Measurements from ENCODE around the gene NCK2. TPM values are rescaled to one million over a fixed set of nuclear protein-coding genes. Genes with fewer than 3 reads are reported as not detected.

The NCK2 gene
- total RNA-seq, 1 experiment from 2014 or later, result 21.6 TPM

DNA sequence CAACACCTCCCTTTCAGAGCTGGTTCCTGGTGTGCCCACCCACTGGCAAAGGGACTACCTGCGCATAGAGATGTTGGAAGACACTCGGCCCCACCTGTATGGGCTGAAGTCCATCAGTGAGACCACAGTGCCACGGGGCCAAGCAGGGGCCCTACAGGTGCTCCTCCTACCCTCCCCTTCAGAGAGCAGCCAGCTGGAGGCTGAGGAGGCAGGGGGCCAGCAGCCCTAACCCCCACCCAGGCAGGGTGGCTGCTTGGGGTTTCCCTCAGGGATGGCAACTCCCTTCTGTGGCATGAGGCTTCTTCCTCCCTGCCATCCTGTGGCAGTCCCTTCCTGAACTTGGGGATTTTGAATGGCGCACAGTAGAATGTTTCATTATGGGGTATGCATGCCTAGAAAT is 125.3 kb downstream of the NCK2 start:
- Histone ChIP-seq H3K4me3 (ENCODE audit: low read depth, low read length, poor library complexity, severe bottlenecking) (no peak overlapping the region), H3K27me3 (replicated peaks; ENCODE audit: insufficient read depth, low read depth, low read length, poor library complexity) (no peaks in the 10 kb centered on the region), H3K4me1 (ENCODE audit: insufficient read depth, low read length, poor library complexity, severe bottlenecking) (no peaks in the 10 kb centered on the region), H3K9me3 (ENCODE audit: low read depth, low read length, poor library complexity, severe bottlenecking) (no peaks in the 10 kb centered on the region), H3K36me3 (ENCODE audit: insufficient read depth, low read length, poor library complexity, severe bottlenecking) (no peaks in the 10 kb centered on the region), H3K27ac (ENCODE audit: low read depth, low read length, poor library complexity, severe bottlenecking) (no peak overlapping the region)
- no peak for DNase-seq (ENCODE audit: low spot score)
- intact Hi-C loops (cut with micrococcal nuclease; ENCODE audit: unreplicated experiment), result no loop called here
- CTCF ChIA-PET, result no interaction called here
- POLR2A ChIA-PET (ENCODE audit: low non-redundant PET), result no interaction called here
- no peak for TF ChIP-seq EZH2 (IDR thresholded peaks at IDR 0.05; ENCODE audit: borderline replicate concordance, low read depth, low read length, poor library complexity, severe bottlenecking)
- TF ChIP-seq, protein P1, sequence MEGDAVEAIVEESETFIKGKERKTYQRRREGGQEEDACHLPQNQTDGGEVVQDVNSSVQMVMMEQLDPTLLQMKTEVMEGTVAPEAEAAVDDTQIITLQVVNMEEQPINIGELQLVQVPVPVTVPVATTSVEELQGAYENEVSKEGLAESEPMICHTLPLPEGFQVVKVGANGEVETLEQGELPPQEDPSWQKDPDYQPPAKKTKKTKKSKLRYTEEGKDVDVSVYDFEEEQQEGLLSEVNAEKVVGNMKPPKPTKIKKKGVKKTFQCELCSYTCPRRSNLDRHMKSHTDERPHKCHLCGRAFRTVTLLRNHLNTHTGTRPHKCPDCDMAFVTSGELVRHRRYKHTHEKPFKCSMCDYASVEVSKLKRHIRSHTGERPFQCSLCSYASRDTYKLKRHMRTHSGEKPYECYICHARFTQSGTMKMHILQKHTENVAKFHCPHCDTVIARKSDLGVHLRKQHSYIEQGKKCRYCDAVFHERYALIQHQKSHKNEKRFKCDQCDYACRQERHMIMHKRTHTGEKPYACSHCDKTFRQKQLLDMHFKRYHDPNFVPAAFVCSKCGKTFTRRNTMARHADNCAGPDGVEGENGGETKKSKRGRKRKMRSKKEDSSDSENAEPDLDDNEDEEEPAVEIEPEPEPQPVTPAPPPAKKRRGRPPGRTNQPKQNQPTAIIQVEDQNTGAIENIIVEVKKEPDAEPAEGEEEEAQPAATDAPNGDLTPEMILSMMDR (conservative IDR thresholded peaks at IDR 0.05; ENCODE audit: low read depth, low read length), result no peak
- BruUV-seq (replicated peaks), result no TSS peak

DNA sequence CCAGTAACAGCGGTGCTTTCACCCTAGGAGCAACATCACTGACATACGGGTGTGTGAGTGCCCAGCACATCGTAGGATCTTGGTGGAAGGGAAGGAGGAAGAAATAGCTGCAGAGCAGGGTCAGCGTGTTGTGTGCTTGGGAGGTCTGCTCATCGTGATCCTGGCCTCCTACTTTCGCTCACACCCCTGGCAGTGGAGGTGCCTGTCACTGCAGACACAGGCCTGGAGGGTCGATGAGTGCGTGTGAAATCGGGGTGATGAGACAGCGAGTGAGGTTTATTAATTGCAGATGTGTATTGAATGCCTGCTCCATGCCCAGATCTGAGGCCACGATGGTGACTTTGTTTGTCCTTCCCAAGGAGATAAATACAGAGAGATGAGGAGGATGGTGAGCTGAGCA is 126.1 kb downstream of the NCK2 start:
- POLR2A ChIA-PET (ENCODE audit: low non-redundant PET), result no interaction called here
- CTCF ChIA-PET, result no interaction called here
- Histone ChIP-seq H3K27me3 (replicated peaks; ENCODE audit: insufficient read depth, low read depth, low read length, poor library complexity) (no peaks in the 10 kb centered on the region), H3K4me1 (ENCODE audit: insufficient read depth, low read length, poor library complexity, severe bottlenecking) (no peaks in the 10 kb centered on the region), H3K4me3 (ENCODE audit: low read depth, low read length, poor library complexity, severe bottlenecking) (no peak overlapping the region), H3K9me3 (ENCODE audit: low read depth, low read length, poor library complexity, severe bottlenecking) (no peaks in the 10 kb centered on the region), H3K36me3 (ENCODE audit: insufficient read depth, low read length, poor library complexity, severe bottlenecking) (no peaks in the 10 kb centered on the region), H3K27ac (ENCODE audit: low read depth, low read length, poor library complexity, severe bottlenecking) (no peak overlapping the region)
- intact Hi-C loops (cut with micrococcal nuclease; ENCODE audit: unreplicated experiment), result no loop called here
- TF ChIP-seq, protein P1 (conservative IDR thresholded peaks at IDR 0.05; ENCODE audit: low read depth, low read length), result no peak
- TF ChIP-seq EZH2 (IDR thresholded peaks at IDR 0.05; ENCODE audit: borderline replicate concordance, low read depth, low read length, poor library complexity, severe bottlenecking), result no peak
- BruUV-seq (replicated peaks), result no TSS peak
- no peak for DNase-seq (ENCODE audit: low spot score)

DNA sequence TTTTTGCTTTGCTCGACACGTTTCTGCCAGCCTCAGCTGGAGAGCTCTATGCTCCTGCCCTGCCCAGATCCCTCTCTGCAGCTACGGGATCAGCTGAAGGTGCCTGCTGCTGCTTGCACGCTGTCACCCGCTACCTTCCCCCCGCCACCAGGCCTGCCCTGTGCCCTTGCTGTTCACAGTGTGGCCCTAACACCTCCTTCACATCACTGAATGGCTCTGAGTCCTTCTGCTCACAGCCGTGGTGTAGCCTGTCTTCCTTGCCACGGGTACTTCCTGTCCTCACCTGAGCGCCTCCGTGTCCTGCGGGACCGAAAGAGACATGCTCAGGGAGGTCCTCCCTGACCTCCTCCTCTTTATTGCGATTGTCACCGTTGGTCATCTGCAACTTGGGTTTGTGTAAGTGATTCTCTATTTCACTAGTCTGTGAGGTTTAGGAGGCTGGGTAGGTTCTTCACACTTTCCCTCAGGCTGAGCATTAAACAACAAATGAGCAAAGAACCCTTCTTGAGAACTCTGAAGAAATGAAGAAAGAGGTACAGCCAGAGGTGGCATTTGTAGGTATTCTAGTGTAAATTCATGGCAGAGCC is 127.5 kb downstream of the NCK2 start:
- POLR2A ChIA-PET (ENCODE audit: low non-redundant PET), result no interaction called here
- H3K36me3 ChIP-seq (ENCODE audit: insufficient read depth, low read length, poor library complexity, severe bottlenecking), result no peaks in the 10 kb centered on the region
- no peaks in the 10 kb centered on the region for H3K27me3 ChIP-seq (replicated peaks; ENCODE audit: insufficient read depth, low read depth, low read length, poor library complexity)
- CTCF ChIA-PET, result no interaction called here
- no peak overlapping the region for H3K27ac ChIP-seq (ENCODE audit: low read depth, low read length, poor library complexity, severe bottlenecking)
- TF ChIP-seq, protein P1 (conservative IDR thresholded peaks at IDR 0.05; ENCODE audit: low read depth, low read length), result no peak
- no peak for TF ChIP-seq EZH2 (IDR thresholded peaks at IDR 0.05; ENCODE audit: borderline replicate concordance, low read depth, low read length, poor library complexity, severe bottlenecking)
- intact Hi-C loops (cut with micrococcal nuclease; ENCODE audit: unreplicated experiment), result no loop called here
- no peak overlapping the region for H3K4me3 ChIP-seq (ENCODE audit: low read depth, low read length, poor library complexity, severe bottlenecking)
- H3K9me3 ChIP-seq (ENCODE audit: low read depth, low read length, poor library complexity, severe bottlenecking), result no peaks in the 10 kb centered on the region
- no peaks in the 10 kb centered on the region for H3K4me1 ChIP-seq (ENCODE audit: insufficient read depth, low read length, poor library complexity, severe bottlenecking)
- no peak for DNase-seq (ENCODE audit: low spot score)
- no TSS peak for BruUV-seq (replicated peaks)

Data from A673 (cell line).